Peyer's patch (tissue), 4 donors: ENCODE data around the gene RBM6.

Experiments
- POLR2A ChIP-seq, 2 donors: fragments of 450-650 bp; IDR thresholded peaks; one replicate each; pipeline ENCODE4 v1.5.1; 2017; ENCODE audit warnings: antibody characterized with exemption in 2 of 2, mild to moderate bottlenecking in 2 of 2, moderate library complexity in 2 of 2
- TF ChIP-seq, protein P1 (sequence below), 6 experiments: fragments of 450-650 bp in 4 of 6; fragments of 200-600 bp in 2 of 6; sonication (generic) in 1 of 6; IDR thresholded peaks; one replicate each; pipeline ENCODE4 v1.5.1; 2017 to 2019; ENCODE audit warnings: antibody characterized with exemption in 6 of 6, mild to moderate bottlenecking in 3 of 6, moderate library complexity in 1 of 6

DNA sequence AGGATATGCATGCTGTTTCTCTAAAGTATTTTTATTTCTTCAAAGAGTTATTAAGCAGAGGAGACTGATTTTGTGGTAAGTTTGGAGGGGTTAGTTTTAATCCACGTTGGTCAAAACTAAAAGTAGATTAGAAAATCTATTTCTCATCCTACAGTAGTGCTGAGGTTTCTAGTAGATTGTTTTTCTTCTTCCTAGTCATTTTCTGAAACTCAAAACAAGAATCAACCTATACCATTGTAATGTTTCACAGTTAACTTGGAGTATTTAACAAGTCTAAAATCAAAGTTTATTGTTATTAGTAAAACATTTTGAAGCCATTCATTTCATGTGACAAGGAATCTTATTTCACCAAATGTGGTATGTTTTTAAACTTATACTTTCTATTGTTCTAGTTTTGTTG lies 57.9 kb downstream of the RBM6 start:
- TF ChIP-seq, protein P1, sequence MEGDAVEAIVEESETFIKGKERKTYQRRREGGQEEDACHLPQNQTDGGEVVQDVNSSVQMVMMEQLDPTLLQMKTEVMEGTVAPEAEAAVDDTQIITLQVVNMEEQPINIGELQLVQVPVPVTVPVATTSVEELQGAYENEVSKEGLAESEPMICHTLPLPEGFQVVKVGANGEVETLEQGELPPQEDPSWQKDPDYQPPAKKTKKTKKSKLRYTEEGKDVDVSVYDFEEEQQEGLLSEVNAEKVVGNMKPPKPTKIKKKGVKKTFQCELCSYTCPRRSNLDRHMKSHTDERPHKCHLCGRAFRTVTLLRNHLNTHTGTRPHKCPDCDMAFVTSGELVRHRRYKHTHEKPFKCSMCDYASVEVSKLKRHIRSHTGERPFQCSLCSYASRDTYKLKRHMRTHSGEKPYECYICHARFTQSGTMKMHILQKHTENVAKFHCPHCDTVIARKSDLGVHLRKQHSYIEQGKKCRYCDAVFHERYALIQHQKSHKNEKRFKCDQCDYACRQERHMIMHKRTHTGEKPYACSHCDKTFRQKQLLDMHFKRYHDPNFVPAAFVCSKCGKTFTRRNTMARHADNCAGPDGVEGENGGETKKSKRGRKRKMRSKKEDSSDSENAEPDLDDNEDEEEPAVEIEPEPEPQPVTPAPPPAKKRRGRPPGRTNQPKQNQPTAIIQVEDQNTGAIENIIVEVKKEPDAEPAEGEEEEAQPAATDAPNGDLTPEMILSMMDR (IDR thresholded peaks at IDR 0.05), result no peak
- TF ChIP-seq POLR2A (IDR thresholded peaks at IDR 0.05), result no peak
